Heart left ventricle (tissue), 16 donors: ENCODE results near the gene ICAM5. TPM values are rescaled to one million over a fixed set of nuclear protein-coding genes. Genes with fewer than 3 reads are reported as not detected.

Experiments
- ATAC-seq, 4 donors: fragments of 200-7000 bp; cut with Tn5 transposase; one replicate each; pipeline ENCODE4 v1.9.1; 2020 to 2022; ENCODE audit warnings: moderate library complexity in 4 of 4, mild to moderate bottlenecking in 3 of 4, moderate number of reproducible peaks in 1 of 4
- DNase-seq, 5 donors: peaks; one replicate each; pipeline ENCODE4 v3.0.0-alpha.2; 2020
- H3K27ac ChIP-seq, 12 donors: fragments of 200-600 bp; sonication (generic) in 4 of 12; one replicate each; pipeline versions ENCODE4 v1.5.0 to v1.8.0; 2016 to 2022; ENCODE audit warnings: mild to moderate bottlenecking in 2 of 12
- H3K27me3 ChIP-seq, 9 donors: fragments of 200-600 bp; sonication (generic) in 2 of 9; one replicate each; pipeline versions ENCODE4 v1.5.1 to v1.8.0; 2016 to 2022; ENCODE audit warnings: mild to moderate bottlenecking in 3 of 9
- H3K36me3 ChIP-seq, 9 donors: fragments of 200-600 bp; sonication (generic) in 2 of 9; one replicate each; pipeline versions ENCODE4 v1.5.0 to v1.8.0; 2018 to 2022; ENCODE audit warnings: mild to moderate bottlenecking in 2 of 9
- H3K4me1 ChIP-seq, 12 donors: fragments of 200-600 bp; sonication (generic) in 4 of 12; one replicate each; pipeline versions ENCODE4 v1.5.0 to v1.8.0; 2016 to 2022; ENCODE audit warnings: mild to moderate bottlenecking in 3 of 12
- H3K4me3 ChIP-seq, 12 donors: fragments of 200-600 bp; sonication (generic) in 4 of 12; one replicate each; pipeline versions ENCODE4 v1.5.0 to v1.8.0; 2017 to 2022; ENCODE audit warnings: mild to moderate bottlenecking in 9 of 12, moderate library complexity in 4 of 12
- H3K9me3 ChIP-seq, 12 donors: fragments of 200-600 bp; sonication (generic) in 4 of 12; one replicate each; pipeline versions ENCODE4 v1.5.0 to v1.8.0; 2016 to 2022; ENCODE audit warnings: mild to moderate bottlenecking in 1 of 12
- POLR2A ChIP-seq, 2 donors: fragments of 450-650 bp; IDR thresholded peaks; one replicate each; pipeline ENCODE4 v1.6.1; 2017; ENCODE audit warnings: antibody characterized with exemption in 2 of 2, mild to moderate bottlenecking in 2 of 2, moderate library complexity in 2 of 2
- WGBS, 4 donors: extraction: QIAGEN DNeasy Blood & Tissue Kit in 2 of 4; methylation state at CpG; one replicate each; pipeline versions ENCODE4 v1.1.5 to v1.1.7; 2013 to 2018; 5-methylcytosine and 5-hydroxymethylcytosine counted together
- intact Hi-C, 10 donors: fragments of 100-400 bp; cut with DNase I; formaldehyde crosslinking; loops; one replicate each; pipeline versions ENCODE4 v1.11.1 to v1.14.2; 2022
- polyA plus RNA-seq, 2 donors: library from polyadenylated mRNA; stranded (reverse); fragments of 200-250 nt; gene quantifications; one replicate each; pipeline ENCODE4 v1.2.3, GENCODE V29; 2013
- total RNA-seq, 9 donors: library from RNA; depleted of rRNA in 2 of 9; stranded (reverse); fragments of >200 nt in 2 of 9; fragmentation: NEBNext Ultra II Directional in 3 of 9; extraction: Animal tissue kit (Norgen Biotek cat#: 25700) in 3 of 9; gene quantifications; one replicate each; pipeline versions ENCODE4 v1.1.0 to v1.2.4, GENCODE V29; 2016 to 2023
- TF ChIP-seq, protein P1 (sequence below), 12 donors: fragments of 200-600 bp; sonication (generic) in 4 of 12; IDR thresholded peaks; one replicate each; pipeline versions ENCODE4 v1.5.0 to v1.8.0; 2018 to 2022; ENCODE audit warnings: antibody characterized with exemption in 12 of 12, mild to moderate bottlenecking in 5 of 12
- donor health status: ischemic (EF 13 %, LVEDD 7.1; RV severe dilation, severe dysfunction).
- donor health status: healthy with polysubstance abuse.
- donor health status: DM: no; HTN: yes; CAD: no.
- donor health status: DM: no; HTN: no; CAD: no.
- donor health status: ischemic (EF 25% LVEDD 6.9; RV normal size, moderate dysfunction).
- donor health status: ischemic (EF 25% LVEDD 5.7; RV mildly dilated, moderate dysfunction).
- donor health status: healthy.
- donor health status: DM: yes; HTN: yes; CAD: no.
- donor health status: ischemic (EF 35%, LVEDD 5.7; RV mildly dilated, moderate dysfunction).
- donor health status: nonischemic (EF 11% LVEDD 7.7; RV severe dilation, severe dysfunction).
- donor health status: DM: yes; HTN: yes; CAD: no.
- donor health status: PGD.
- donor health status: ischemic (EF 29% LVEDD 5.4; RV normal size, mild dysfunction).
- donor health status: nonischemic (EF 23%, LVEDD 6.1; RV moderate dilation, normal function).

ICAM5 gene
- total and polyA plus RNA-seq, 11 donors, result 0.11 to 0.98 (median 0.34) TPM; not detected in 2

DNA sequence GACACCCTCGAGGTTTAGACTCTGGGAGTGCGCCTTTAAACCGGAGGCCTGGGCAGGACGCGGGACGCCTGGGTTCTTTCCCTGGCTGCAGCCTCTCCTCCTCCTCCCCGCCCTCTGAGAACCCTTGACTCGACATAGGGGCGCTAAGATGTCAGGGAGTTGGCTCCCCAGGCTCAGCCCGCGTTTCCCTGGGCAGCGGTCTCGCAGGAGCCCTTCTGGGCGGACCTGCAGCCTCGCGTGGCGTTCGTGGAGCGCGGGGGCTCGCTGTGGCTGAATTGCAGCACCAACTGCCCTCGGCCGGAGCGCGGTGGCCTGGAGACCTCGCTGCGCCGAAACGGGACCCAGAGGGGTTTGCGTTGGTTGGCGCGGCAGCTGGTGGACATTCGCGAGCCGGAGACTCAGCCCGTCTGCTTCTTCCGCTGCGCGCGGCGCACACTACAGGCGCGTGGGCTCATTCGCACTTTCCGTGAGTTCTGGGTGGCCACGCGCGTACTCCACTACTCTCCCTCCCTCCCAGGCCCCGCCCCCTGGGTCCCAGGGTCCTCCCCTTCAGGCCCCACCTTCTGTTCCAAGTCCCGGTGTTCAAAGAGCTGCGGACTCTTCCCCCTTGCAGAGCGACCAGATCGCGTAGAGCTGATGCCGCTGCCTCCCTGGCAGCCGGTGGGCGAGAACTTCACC, 1.3 kb downstream of the ICAM5 start:
- peak overlapping the region in 1 of 12 donors; percentile 6 for H3K27ac ChIP-seq
- 0 to 1% (median 1%) methylated on average over 14 to 57 of the region's 57 CpGs for WGBS, 4 donors
- peak overlapping the region; percentile 3 to 60 (median 43) for H3K4me3 ChIP-seq
- no peaks in the 10 kb centered on the region for H3K9me3 ChIP-seq
- H3K27me3 ChIP-seq, result peaks cover 44 to 94% (median 83%) of the 10 kb centered on the region in 9 donors
- peaks cover 10 to 94% (median 65%) of the 10 kb centered on the region in 12 donors for H3K4me1 ChIP-seq
- DNase-seq (peak in 4 of 5 donors; percentile 47 to 85 (median 64)), ATAC-seq (peak; percentile 12 to 34 (median 24))
- TF ChIP-seq, protein P1, sequence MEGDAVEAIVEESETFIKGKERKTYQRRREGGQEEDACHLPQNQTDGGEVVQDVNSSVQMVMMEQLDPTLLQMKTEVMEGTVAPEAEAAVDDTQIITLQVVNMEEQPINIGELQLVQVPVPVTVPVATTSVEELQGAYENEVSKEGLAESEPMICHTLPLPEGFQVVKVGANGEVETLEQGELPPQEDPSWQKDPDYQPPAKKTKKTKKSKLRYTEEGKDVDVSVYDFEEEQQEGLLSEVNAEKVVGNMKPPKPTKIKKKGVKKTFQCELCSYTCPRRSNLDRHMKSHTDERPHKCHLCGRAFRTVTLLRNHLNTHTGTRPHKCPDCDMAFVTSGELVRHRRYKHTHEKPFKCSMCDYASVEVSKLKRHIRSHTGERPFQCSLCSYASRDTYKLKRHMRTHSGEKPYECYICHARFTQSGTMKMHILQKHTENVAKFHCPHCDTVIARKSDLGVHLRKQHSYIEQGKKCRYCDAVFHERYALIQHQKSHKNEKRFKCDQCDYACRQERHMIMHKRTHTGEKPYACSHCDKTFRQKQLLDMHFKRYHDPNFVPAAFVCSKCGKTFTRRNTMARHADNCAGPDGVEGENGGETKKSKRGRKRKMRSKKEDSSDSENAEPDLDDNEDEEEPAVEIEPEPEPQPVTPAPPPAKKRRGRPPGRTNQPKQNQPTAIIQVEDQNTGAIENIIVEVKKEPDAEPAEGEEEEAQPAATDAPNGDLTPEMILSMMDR (IDR thresholded peaks at IDR 0.05), result no peak
- TF ChIP-seq POLR2A (IDR thresholded peaks at IDR 0.05), result no peak
- intact Hi-C loops, result no loop called here
- H3K36me3 ChIP-seq, result peaks cover 0 to 2% (median 0%) of the 10 kb centered on the region in 9 donors

GRCh38 chr19:10291554-10292205, 1.9 kb downstream of the ICAM5 start:
- no peaks in the 10 kb centered on the region for H3K36me3 ChIP-seq
- peaks cover 46 to 100% (median 89%) of the 10 kb centered on the region in 9 donors for H3K27me3 ChIP-seq
- peaks cover 10 to 90% (median 58%) of the 10 kb centered on the region in 12 donors for H3K4me1 ChIP-seq
- TF ChIP-seq, protein P1 (IDR thresholded peaks at IDR 0.05), result no peak
- TF ChIP-seq POLR2A (IDR thresholded peaks at IDR 0.05), result no peak
- intact Hi-C loops, result no loop called here
- no peaks in the 10 kb centered on the region for H3K9me3 ChIP-seq
- peak overlapping the region; percentile 3 to 60 (median 43) for H3K4me3 ChIP-seq
- peak overlapping the region in 1 of 12 donors; percentile 6 for H3K27ac ChIP-seq
- WGBS, 4 donors, result 1 to 2% (median 2%) methylated on average over 39 to 49 of the region's 49 CpGs
- ATAC-seq (peak in 1 of 4 donors; percentile 1), DNase-seq (no peak)

DNA sequence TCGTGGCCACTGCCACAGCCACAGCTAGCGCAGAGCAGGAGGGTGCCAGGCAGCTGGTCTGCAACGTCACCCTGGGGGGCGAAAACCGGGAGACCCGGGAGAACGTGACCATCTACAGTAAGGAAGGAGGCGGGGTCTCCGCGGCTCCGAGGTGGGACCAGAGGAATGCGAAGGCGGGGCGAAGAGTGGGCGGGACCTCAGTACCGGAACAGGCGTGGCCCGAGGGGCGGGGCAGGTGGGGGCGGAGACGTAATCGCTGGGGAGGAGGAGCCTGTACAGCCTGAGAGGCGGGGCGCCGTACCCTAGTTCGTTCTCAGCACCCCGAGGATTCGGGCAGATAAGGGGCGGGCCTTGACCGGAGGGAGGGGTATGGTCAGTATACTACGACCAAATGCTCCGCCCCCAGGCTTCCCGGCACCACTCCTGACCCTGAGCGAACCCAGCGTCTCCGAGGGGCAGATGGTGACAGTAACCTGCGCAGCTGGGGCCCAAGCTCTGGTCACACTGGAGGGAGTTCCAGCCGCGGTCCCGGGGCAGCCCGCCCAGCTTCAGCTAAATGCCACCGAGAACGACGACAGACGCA, 2.5 kb downstream of the ICAM5 start:
- DNase-seq, result peak; percentile 64 to 92 (median 79)
- no peak overlapping the region for H3K27ac ChIP-seq

More for the DNA sequence above, 2.5 kb downstream of the ICAM5 start:
- ATAC-seq, result peak in 3 of 4 donors; percentile 71 to 75 (median 75)
- 2 to 7% (median 3%) methylated on average over 36 to 45 of the region's 45 CpGs for WGBS, 4 donors
- Histone ChIP-seq H3K4me3 (peak overlapping the region; percentile 1 to 60 (median 43)), H3K9me3 (no peaks in the 10 kb centered on the region), H3K27me3 (peaks cover 46 to 100% (median 93%) of the 10 kb centered on the region in 9 donors), H3K36me3 (no peaks in the 10 kb centered on the region), H3K4me1 (peaks cover 10 to 83% (median 52%) of the 10 kb centered on the region in 12 donors)
- intact Hi-C loops, result no loop called here
- no peak for TF ChIP-seq POLR2A (IDR thresholded peaks at IDR 0.05)
- TF ChIP-seq, protein P1 (IDR thresholded peaks at IDR 0.05), result no peak
